H1 (cell line): ENCODE results near the gene RBL1. TPM values are rescaled to one million over a fixed set of nuclear protein-coding genes. Genes with fewer than 3 reads are reported as not detected.

Source experiments
- BACH1 ChIP-seq: IDR thresholded peaks from 2 replicates; pipeline ENCODE4 v1.6.1; 2012; ENCODE audit warnings: low read length, improper control_type of control experiment
- CHD2 ChIP-seq: IDR thresholded peaks from 2 replicates; pipeline ENCODE4 v1.6.1; 2012; ENCODE audit warnings: low read length, improper control_type of control experiment
- EZH2 ChIP-seq: fragments of 200-600 bp; sonication (generic); IDR thresholded peaks from 2 replicates; pipeline ENCODE4 v1.7.1; 2012; ENCODE audit warnings: low read depth, mild to moderate bottlenecking, moderate library complexity, low read length, inconsistent platforms; ENCODE audit not compliant: severe bottlenecking
- RNF2 ChIP-seq: fragments of 200-900, 300-1000 bp; sonication (generic); IDR thresholded peaks from 2 replicates; pipeline ENCODE4 v1.7.1; 2016; ENCODE audit warnings: borderline replicate concordance, low read depth, mild to moderate bottlenecking, antibody characterized with exemption, low read length; ENCODE audit not compliant: poor library complexity, severe bottlenecking; ENCODE audit errors: missing control alignments
- SIN3A ChIP-seq, 2 experiments: IDR thresholded peaks in 1 of 2; conservative IDR thresholded peaks in 1 of 2; 2 replicates each; pipeline ENCODE4 v1.6.1; 2011 to 2012; ENCODE audit warnings: low read length in 2 of 2, improper control_type of control experiment in 1 of 2, low read depth in 1 of 2, mild to moderate bottlenecking in 1 of 2
- SUZ12 ChIP-seq: fragments of 200-600 bp; sonication (generic); IDR thresholded peaks from 2 replicates; pipeline ENCODE4 v1.6.1; 2012; ENCODE audit warnings: mild to moderate bottlenecking, inconsistent platforms, low read length, moderate library complexity, mixed read lengths
- TEAD4 ChIP-seq: IDR thresholded peaks from 2 replicates; pipeline ENCODE4 v1.6.1; 2012; ENCODE audit warnings: low read depth, low read length, inconsistent platforms, mixed read lengths
- YY1 ChIP-seq: IDR thresholded peaks from 2 replicates; pipeline ENCODE4 v1.6.1; 2011; ENCODE audit warnings: low read depth, mild to moderate bottlenecking, low read length
- polyA plus RNA-seq, 7 experiments: library from polyadenylated mRNA; depleted of rRNA in 3 of 7; stranded (reverse) in 5 of 7; unstranded in 2 of 7; fragments of >200 nt in 5 of 7; fragments of 200-250 nt in 2 of 7; gene quantifications; 1 replicate in 5 of 7; 2 replicates in 1 of 7; 4 replicates in 1 of 7; pipeline versions ENCODE4 v1.2.1 to v1.2.3, GENCODE V29; 2011 to 2013; ENCODE audit warnings: missing spikeins in 2 of 7, mixed read lengths in 2 of 7
- total RNA-seq: library from RNA; stranded (reverse); fragmentation: NEBNext Ultra II Directional; extraction: Animal tissue kit (Norgen Biotek cat#: 25700); gene quantifications from 2 replicates; pipeline ENCODE4 v1.2.1, GENCODE V29; 2021

RBL1 gene
- total and polyA plus RNA-seq, 2 of the 8 experiments (the other 6 are each of a cell fraction or from before 2014, with no cell fraction given), result 3.2 to 12.3 TPM

GRCh38 chr20:36951198-36951978, 144.4 kb downstream of the RBL1 start, which contains the start of gene SAMHD1 (continued):
- peak; percentile 64 to 77; a peak in 1 of 4 replicates for TF ChIP-seq SIN3A (conservative IDR thresholded peaks at IDR 0.05 in 1 of 2, IDR thresholded peaks at IDR 0.05 in 1 of 2; ENCODE audit: low read depth in 1 of 2, low read length in 2 of 2)
- no peak for TF ChIP-seq YY1
- TF ChIP-seq TEAD4, result no peak
- TF ChIP-seq SUZ12, result no peak
- no peak for TF ChIP-seq BACH1
- no peak for TF ChIP-seq CHD2
- TF ChIP-seq EZH2, result no peak
- no peak for TF ChIP-seq RNF2
- TF ChIP-seq, all 59 proteins: peak for 13
